ENCODE results near the gene PPFIA3. TPM values are rescaled to one million over a fixed set of nuclear protein-coding genes. Genes with fewer than 3 reads are reported as not detected.

The PPFIA3 gene
- total RNA-seq, 1 experiment from 2014 or later: 8.3 TPM

DNA sequence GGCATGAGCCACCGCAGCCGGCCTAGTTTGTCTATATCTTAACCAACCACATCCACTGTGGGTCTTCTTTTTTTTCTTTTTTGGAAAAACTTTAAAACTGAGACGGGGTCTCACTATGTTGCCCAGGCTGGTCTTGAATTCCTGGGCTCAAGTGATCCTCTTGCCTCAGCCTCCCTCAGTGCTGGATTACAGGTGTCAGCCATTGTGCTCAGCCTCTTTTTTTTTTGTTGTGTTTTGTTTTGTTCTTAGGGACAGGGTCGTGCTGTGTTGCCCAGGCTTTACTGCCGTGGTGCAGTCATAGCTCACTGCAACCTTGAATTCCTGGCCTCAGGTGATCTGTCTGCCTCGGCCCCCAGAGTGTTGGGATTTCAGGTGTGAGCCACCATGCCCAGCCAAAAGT, 26.7 kb upstream of the PPFIA3 start:
- peaks cover 78% of the 10 kb centered on the region for H3F3A ChIP-seq (ENCODE audit: insufficient read depth, low read depth)
- no peaks in the 10 kb centered on the region for H3K27me3 ChIP-seq (ENCODE audit: insufficient read depth, low read depth)
- no peak for DNase-seq
- peaks cover under 1% of the 10 kb centered on the region for H3K4me1 ChIP-seq (replicated peaks; ENCODE audit: insufficient read depth)
- intact Hi-C loops (cut with micrococcal nuclease; ENCODE audit: unreplicated experiment): no loop called here
- H3K4me3 ChIP-seq: no peak overlapping the region
- no peaks in the 10 kb centered on the region for H3K9me3 ChIP-seq (ENCODE audit: insufficient read depth, low read depth)
- no peak for TF ChIP-seq EZH2 (IDR thresholded peaks at IDR 0.05; ENCODE audit: low read depth)
- TF ChIP-seq, protein P1, sequence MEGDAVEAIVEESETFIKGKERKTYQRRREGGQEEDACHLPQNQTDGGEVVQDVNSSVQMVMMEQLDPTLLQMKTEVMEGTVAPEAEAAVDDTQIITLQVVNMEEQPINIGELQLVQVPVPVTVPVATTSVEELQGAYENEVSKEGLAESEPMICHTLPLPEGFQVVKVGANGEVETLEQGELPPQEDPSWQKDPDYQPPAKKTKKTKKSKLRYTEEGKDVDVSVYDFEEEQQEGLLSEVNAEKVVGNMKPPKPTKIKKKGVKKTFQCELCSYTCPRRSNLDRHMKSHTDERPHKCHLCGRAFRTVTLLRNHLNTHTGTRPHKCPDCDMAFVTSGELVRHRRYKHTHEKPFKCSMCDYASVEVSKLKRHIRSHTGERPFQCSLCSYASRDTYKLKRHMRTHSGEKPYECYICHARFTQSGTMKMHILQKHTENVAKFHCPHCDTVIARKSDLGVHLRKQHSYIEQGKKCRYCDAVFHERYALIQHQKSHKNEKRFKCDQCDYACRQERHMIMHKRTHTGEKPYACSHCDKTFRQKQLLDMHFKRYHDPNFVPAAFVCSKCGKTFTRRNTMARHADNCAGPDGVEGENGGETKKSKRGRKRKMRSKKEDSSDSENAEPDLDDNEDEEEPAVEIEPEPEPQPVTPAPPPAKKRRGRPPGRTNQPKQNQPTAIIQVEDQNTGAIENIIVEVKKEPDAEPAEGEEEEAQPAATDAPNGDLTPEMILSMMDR (conservative IDR thresholded peaks at IDR 0.05): no peak
- H3K79me2 ChIP-seq (ENCODE audit: low read depth): peaks cover 79% of the 10 kb centered on the region
- H2AFZ ChIP-seq: no peak overlapping the region
- H3K4me2 ChIP-seq: no peak overlapping the region
- H3K36me3 ChIP-seq (ENCODE audit: low read depth): peaks cover 66% of the 10 kb centered on the region
- H3K9me2 ChIP-seq (ENCODE audit: insufficient read depth): no peaks in the 10 kb centered on the region
- ChIA-PET POLR2A (ENCODE audit: unreplicated experiment) (no interaction called here), CTCF (no interaction called here)
- H3K27ac ChIP-seq: no peak overlapping the region
- BruUV-seq (replicated peaks): no TSS peak
- H4K20me1 ChIP-seq (ENCODE audit: insufficient read depth): peaks cover 100% of the 10 kb centered on the region

DNA sequence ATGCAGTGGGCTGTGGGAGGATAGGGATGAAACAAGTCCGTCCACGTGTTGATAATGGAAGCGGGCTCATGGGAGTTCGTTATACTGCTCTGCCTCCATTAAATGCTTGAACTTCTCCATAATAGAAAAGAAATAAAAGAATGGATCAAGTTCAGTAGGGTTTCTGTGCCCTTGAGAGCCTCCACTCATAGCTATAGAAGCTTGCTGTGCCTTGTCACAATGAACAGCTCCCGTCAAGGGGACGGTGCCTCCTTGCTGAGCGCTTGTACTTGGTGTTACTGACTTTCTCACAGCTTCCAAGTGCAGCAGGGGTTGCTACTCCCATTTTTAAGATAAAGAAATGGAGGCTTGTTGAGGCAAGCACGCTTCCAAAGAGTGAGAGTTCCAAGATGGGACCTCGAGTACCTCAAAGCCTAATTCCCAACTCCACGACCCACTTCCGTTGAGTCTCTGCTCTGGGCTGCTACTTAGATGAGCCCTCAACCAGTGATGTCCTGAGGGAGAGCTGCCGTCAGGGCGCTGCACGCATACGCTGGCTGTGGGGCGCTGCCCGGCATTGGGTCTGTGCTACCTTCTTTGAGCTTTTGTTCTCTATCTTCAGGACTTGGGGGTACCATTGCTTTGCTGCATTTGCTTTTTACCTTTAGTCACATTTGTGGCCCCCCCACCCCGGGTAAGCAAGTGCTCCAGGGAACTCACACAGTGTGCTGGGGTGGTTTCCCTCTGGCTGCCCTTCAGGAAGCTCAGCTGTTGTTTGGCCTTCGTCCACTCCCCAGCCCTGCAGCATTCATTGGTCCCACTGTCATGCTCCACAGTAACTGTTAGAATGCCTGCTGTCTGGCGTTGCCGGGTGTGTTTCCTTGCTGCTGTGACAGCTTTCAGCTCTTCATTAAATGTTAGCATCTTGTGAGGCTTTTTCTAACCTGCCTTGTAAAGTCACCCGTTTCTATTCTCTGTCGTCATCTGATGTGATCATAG, 24.6 kb upstream of the PPFIA3 start:
- intact Hi-C loops (cut with micrococcal nuclease; ENCODE audit: unreplicated experiment): loop anchor here (5.0 kb wide), 1 partner anchor 103 kb away; no protein-coding TSS in a partner anchor

More for the DNA sequence above, 24.6 kb upstream of the PPFIA3 start:
- H3K27ac ChIP-seq: no peak overlapping the region
- no peaks in the 10 kb centered on the region for H3K9me3 ChIP-seq (ENCODE audit: insufficient read depth, low read depth)
- H3K4me2 ChIP-seq: no peak overlapping the region
- no peak for TF ChIP-seq EZH2 (IDR thresholded peaks at IDR 0.05; ENCODE audit: low read depth)
- TF ChIP-seq, protein P1 (conservative IDR thresholded peaks at IDR 0.05): no peak
- CTCF ChIA-PET: no interaction called here
- BruUV-seq (replicated peaks): no TSS peak
- H3K9me2 ChIP-seq (ENCODE audit: insufficient read depth): no peaks in the 10 kb centered on the region
- POLR2A ChIA-PET (ENCODE audit: unreplicated experiment): no interaction called here
- DNase-seq: no peak
- no peak overlapping the region for H2AFZ ChIP-seq
- no peaks in the 10 kb centered on the region; the same call in 1 of the 2 replicates for H3K4me1 ChIP-seq (replicated peaks; ENCODE audit: insufficient read depth)
- peaks cover 91% of the 10 kb centered on the region for H3F3A ChIP-seq (ENCODE audit: insufficient read depth, low read depth)
- H3K27me3 ChIP-seq (ENCODE audit: insufficient read depth, low read depth): no peaks in the 10 kb centered on the region
- H3K79me2 ChIP-seq (ENCODE audit: low read depth): peaks cover 74% of the 10 kb centered on the region
- H3K4me3 ChIP-seq: no peak overlapping the region
- H3K36me3 ChIP-seq (ENCODE audit: low read depth): peaks cover 69% of the 10 kb centered on the region
- peaks cover 98% of the 10 kb centered on the region for H4K20me1 ChIP-seq (ENCODE audit: insufficient read depth)
